PC-3 (cell line): ENCODE measurements around the gene FBXL7. TPM values are rescaled to one million over a fixed set of nuclear protein-coding genes. Genes with fewer than 3 reads are reported as not detected.

Experiments used
- ATAC-seq: fragments of 200-7000 bp; cut with Tn5 transposase; 2 replicates; pipeline ENCODE4 v1.9.1; 2020; ENCODE audit warnings: mild to moderate bottlenecking, moderate library complexity
- BruUV-seq: library from RNA; stranded (reverse); fragments of 400-500 nt; replicated peaks from 2 replicates; lab custom pipeline; 2021; lab: Mats Ljungman, UMichigan
- CTCF ChIA-PET: fragments of 300-600 bp; sonication (Branson Sonifier 250); formaldehyde crosslinking; loops from one replicate; lab custom pipeline; 2022; ENCODE audit warnings: antibody characterized with exemption; lab: Charles Lee
- POLR2A ChIA-PET: fragments of 300-600 bp; sonication (Branson Sonifier 250); formaldehyde crosslinking; loops from one replicate; lab custom pipeline; 2022; ENCODE audit warnings: antibody characterized with exemption; ENCODE audit not compliant: unreplicated experiment; lab: Charles Lee
- DNase-seq: peaks from one replicate; pipeline ENCODE4 v3.0.0-alpha.2; 2015
- H2AFZ ChIP-seq: fragments of 300-600 bp; sonication (generic); 2 replicates; pipeline ENCODE4 v1.6.0; 2016; ENCODE audit warnings: antibody characterized with exemption, low read length
- H3F3A ChIP-seq: fragments of 300-600 bp; sonication (generic); one replicate; pipeline ENCODE4 v1.6.0; 2017; ENCODE audit warnings: antibody characterized with exemption, low read length, control low read depth, mild to moderate bottlenecking; ENCODE audit not compliant: unreplicated experiment
- H3K27ac ChIP-seq: fragments of 300-600 bp; sonication (generic); 2 replicates; pipeline ENCODE4 v1.5.1; 2016; ENCODE audit warnings: mild to moderate bottlenecking, low read length
- H3K27me3 ChIP-seq: fragments of 300-600 bp; sonication (generic); 2 replicates; pipeline ENCODE4 v1.6.1; 2016; ENCODE audit warnings: low read length, mixed read lengths
- H3K36me3 ChIP-seq: fragments of 300-600 bp; sonication (generic); 2 replicates; pipeline ENCODE4 v1.6.1; 2016; ENCODE audit warnings: low read depth, mixed run types, low read length, mixed read lengths
- H3K4me1 ChIP-seq: fragments of 300-600 bp; sonication (generic); 2 replicates; pipeline ENCODE4 v1.5.1; 2016; ENCODE audit warnings: low read length; ENCODE audit not compliant: insufficient read depth
- H3K4me2 ChIP-seq: fragments of 300-600 bp; sonication (generic); 2 replicates; pipeline ENCODE4 v1.6.0; 2016; ENCODE audit warnings: low read length
- H3K4me3 ChIP-seq: fragments of 300-600 bp; sonication (generic); 2 replicates; pipeline ENCODE4 v1.5.1; 2016; ENCODE audit warnings: mild to moderate bottlenecking, low read length, mixed read lengths
- H3K79me2 ChIP-seq: fragments of 300-600 bp; sonication (generic); 2 replicates; pipeline ENCODE4 v1.6.1; 2017; ENCODE audit warnings: low read length, mixed read lengths
- H3K9ac ChIP-seq: fragments of 300-600 bp; sonication (generic); 2 replicates; pipeline ENCODE4 v1.6.0; 2016; ENCODE audit warnings: mild to moderate bottlenecking, low read length
- H3K9me2 ChIP-seq: fragments of 300-600 bp; sonication (generic); replicated peaks from 2 replicates; pipeline ENCODE4 v1.6.1; 2016; ENCODE audit warnings: mixed run types, low read length, mixed read lengths
- H3K9me3 ChIP-seq: fragments of 300-600 bp; sonication (generic); 2 replicates; pipeline ENCODE4 v1.6.1; 2016; ENCODE audit warnings: low read length, mixed read lengths
- H4K20me1 ChIP-seq: fragments of 300-600 bp; sonication (generic); 2 replicates; pipeline ENCODE4 v1.6.1; 2016; ENCODE audit warnings: low read length, mixed read lengths
- EZH2 ChIP-seq: fragments of 300-600 bp; sonication (generic); IDR thresholded peaks from one replicate; pipeline ENCODE4 v1.6.1; 2017; ENCODE audit warnings: antibody characterized with exemption, mild to moderate bottlenecking, low read length; ENCODE audit not compliant: unreplicated experiment
- EZH2phosphoT487 ChIP-seq: fragments of 300-600 bp; sonication (generic); IDR thresholded peaks from 2 replicates; pipeline ENCODE4 v1.6.1; 2018; ENCODE audit warnings: mild to moderate bottlenecking, antibody characterized with exemption, low read length, borderline replicate concordance
- intact Hi-C: fragments of 100-400 bp; cut with micrococcal nuclease; formaldehyde crosslinking; loops from 2 replicates; pipeline ENCODE4 v1.9.0; 2023
- total RNA-seq: library from RNA; depleted of rRNA; stranded (reverse); fragments of >200 nt; gene quantifications from 2 replicates; pipeline ENCODE4 v1.2.3, GENCODE V29; 2014
- TF ChIP-seq, protein P1 (sequence below): fragments of 300-600 bp; sonication (generic); conservative IDR thresholded peaks from 2 replicates; pipeline ENCODE4 v1.5.1; 2017; ENCODE audit warnings: antibody characterized with exemption, low read depth, mild to moderate bottlenecking, low read length

Gene FBXL7
- total RNA-seq, 1 experiment from 2014 or later = 0.18 TPM

DNA sequence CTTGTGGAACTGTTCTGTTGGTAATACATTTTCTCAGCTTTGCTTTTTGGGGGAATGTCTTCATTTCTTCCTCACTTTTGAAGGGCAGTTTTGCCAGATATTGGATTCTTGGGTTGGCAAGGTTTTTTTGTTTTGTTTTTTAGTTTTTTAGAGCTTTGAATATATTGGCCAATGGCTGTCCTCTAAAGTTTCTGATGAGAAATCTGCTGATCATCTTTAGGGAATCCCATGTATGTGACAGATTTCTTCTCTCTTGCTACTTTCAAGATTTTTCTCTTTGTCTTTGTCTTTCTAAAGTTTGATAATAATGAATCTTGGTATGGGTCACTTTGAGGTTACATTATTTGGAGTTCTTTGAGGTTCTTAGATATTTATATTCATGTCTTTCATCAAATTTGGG lies 227.4 kb downstream of the FBXL7 start:
- Histone ChIP-seq H3K27ac (no peak overlapping the region), H3F3A (no peaks in the 10 kb centered on the region), H3K9me3 (peaks cover 29% of the 10 kb centered on the region), H3K27me3 (no peaks in the 10 kb centered on the region), H3K79me2 (no peaks in the 10 kb centered on the region), H3K4me1 (no peaks in the 10 kb centered on the region), H4K20me1 (no peaks in the 10 kb centered on the region), H3K4me3 (no peak overlapping the region), H3K4me2 (no peak overlapping the region), H3K36me3 (no peaks in the 10 kb centered on the region), H3K9me2 (no peaks in the 10 kb centered on the region), H3K9ac (no peak overlapping the region), H2AFZ (no peak overlapping the region)
- ATAC-seq (no peak), DNase-seq (no peak)
- TF ChIP-seq, protein P1, sequence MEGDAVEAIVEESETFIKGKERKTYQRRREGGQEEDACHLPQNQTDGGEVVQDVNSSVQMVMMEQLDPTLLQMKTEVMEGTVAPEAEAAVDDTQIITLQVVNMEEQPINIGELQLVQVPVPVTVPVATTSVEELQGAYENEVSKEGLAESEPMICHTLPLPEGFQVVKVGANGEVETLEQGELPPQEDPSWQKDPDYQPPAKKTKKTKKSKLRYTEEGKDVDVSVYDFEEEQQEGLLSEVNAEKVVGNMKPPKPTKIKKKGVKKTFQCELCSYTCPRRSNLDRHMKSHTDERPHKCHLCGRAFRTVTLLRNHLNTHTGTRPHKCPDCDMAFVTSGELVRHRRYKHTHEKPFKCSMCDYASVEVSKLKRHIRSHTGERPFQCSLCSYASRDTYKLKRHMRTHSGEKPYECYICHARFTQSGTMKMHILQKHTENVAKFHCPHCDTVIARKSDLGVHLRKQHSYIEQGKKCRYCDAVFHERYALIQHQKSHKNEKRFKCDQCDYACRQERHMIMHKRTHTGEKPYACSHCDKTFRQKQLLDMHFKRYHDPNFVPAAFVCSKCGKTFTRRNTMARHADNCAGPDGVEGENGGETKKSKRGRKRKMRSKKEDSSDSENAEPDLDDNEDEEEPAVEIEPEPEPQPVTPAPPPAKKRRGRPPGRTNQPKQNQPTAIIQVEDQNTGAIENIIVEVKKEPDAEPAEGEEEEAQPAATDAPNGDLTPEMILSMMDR = no peak
- no peak for TF ChIP-seq EZH2
- no peak for TF ChIP-seq EZH2phosphoT487
- no TSS peak for BruUV-seq
- POLR2A ChIA-PET = no interaction called here
- CTCF ChIA-PET = no interaction called here
- intact Hi-C loops = no loop called here

- Histone ChIP-seq H3F3A (no peaks in the 10 kb centered on the region), H3K4me3 (no peak overlapping the region), H3K4me2 (no peak overlapping the region), H3K9me2 (no peaks in the 10 kb centered on the region), H3K27ac (no peak overlapping the region), H3K79me2 (no peaks in the 10 kb centered on the region), H4K20me1 (no peaks in the 10 kb centered on the region), H3K9me3 (peaks cover 32% of the 10 kb centered on the region), H3K36me3 (no peaks in the 10 kb centered on the region), H3K9ac (no peak overlapping the region), H2AFZ (no peak overlapping the region), H3K27me3 (no peaks in the 10 kb centered on the region), H3K4me1 (no peaks in the 10 kb centered on the region)
- TF ChIP-seq EZH2phosphoT487 (no peak), EZH2 (no peak)
- TF ChIP-seq, protein P1 = no peak
- DNase-seq (no peak), ATAC-seq (no peak)
- intact Hi-C loops = no loop called here
- ChIA-PET CTCF (no interaction called here), POLR2A (no interaction called here)
- BruUV-seq = no TSS peak
Observed at GRCh38 chr5:15728811-15729210, 228.8 kb downstream of the FBXL7 start.

DNA sequence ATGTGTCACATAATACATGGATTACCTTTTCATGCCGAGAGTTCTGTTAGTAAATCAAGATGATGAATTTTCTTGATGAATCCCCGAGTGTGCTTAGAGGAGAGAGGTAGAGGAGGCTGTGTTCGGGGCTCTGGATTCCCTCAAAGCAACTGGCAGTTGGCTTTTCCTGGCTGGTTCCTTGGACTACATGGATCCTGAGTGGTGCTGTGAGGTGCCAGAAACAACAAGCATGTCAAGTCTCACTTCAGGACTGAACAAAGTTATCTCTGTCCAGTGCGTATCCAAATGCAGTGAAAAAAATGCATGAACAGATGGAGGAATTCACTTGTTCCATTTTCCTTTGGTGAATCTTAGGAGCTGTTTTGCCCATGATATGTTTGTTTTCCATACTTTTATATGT lies 231.7 kb downstream of the FBXL7 start:
- H3K4me3 ChIP-seq = no peak overlapping the region
- H3F3A ChIP-seq = no peaks in the 10 kb centered on the region
- DNase-seq = no peak
- ChIA-PET CTCF (no interaction called here), POLR2A (no interaction called here)
- TF ChIP-seq, protein P1 = no peak
- TF ChIP-seq EZH2 (no peak), EZH2phosphoT487 (no peak)
- no peaks in the 10 kb centered on the region for H3K4me1 ChIP-seq
- no peak for ATAC-seq
- H3K36me3 ChIP-seq = no peaks in the 10 kb centered on the region
- BruUV-seq = no TSS peak
- H4K20me1 ChIP-seq = no peaks in the 10 kb centered on the region
- no peaks in the 10 kb centered on the region for H3K79me2 ChIP-seq
- intact Hi-C loops = no loop called here
- no peak overlapping the region for H3K9ac ChIP-seq
- H3K4me2 ChIP-seq = no peak overlapping the region
- no peaks in the 10 kb centered on the region for H3K27me3 ChIP-seq
- H3K9me2 ChIP-seq = no peaks in the 10 kb centered on the region
- H2AFZ ChIP-seq = no peak overlapping the region
- no peak overlapping the region for H3K27ac ChIP-seq
- H3K9me3 ChIP-seq = peaks cover 36% of the 10 kb centered on the region
